OCI-LY7 (cell line): ENCODE measurements around the gene CAMK1G. TPM values are rescaled to one million over a fixed set of nuclear protein-coding genes. Genes with fewer than 3 reads are reported as not detected.

ENCODE experiments used
- BruUV-seq: library from RNA; stranded (reverse); fragments of 400-500 nt; replicated peaks from 2 replicates; lab custom pipeline; 2021; lab: Mats Ljungman, UMichigan
- CTCF ChIA-PET: fragments of 300-600 bp; sonication (Branson Sonifier 250); formaldehyde crosslinking; loops from one replicate; lab custom pipeline; 2022; ENCODE audit warnings: antibody characterized with exemption; ENCODE audit not compliant: unreplicated experiment; lab: Charles Lee
- POLR2A ChIA-PET: fragments of 300-600 bp; sonication (Branson Sonifier 250); formaldehyde crosslinking; loops from one replicate; lab custom pipeline; 2022; ENCODE audit warnings: antibody characterized with exemption; lab: Charles Lee
- DNase-seq: peaks from one replicate; pipeline ENCODE4 v3.0.0-alpha.2; 2015; ENCODE audit warnings: low spot score
- H2AFZ ChIP-seq: fragments of 200-600 bp; sonication (generic), shearing (Covaris generic); 2 replicates; pipeline ENCODE4 v1.6.1; 2014; ENCODE audit warnings: mild to moderate bottlenecking, antibody characterized with exemption, low read length, moderate library complexity
- H3K27ac ChIP-seq: fragments of 200-600 bp; sonication (generic); 2 replicates; pipeline ENCODE4 v1.5.1; 2014; ENCODE audit warnings: mixed run types, low read depth, mild to moderate bottlenecking, moderate library complexity, low read length, inconsistent platforms; ENCODE audit not compliant: poor library complexity, severe bottlenecking
- H3K36me3 ChIP-seq: fragments of 200-600 bp; sonication (generic); 2 replicates; pipeline ENCODE4 v1.6.1; 2014; ENCODE audit warnings: mild to moderate bottlenecking, antibody characterized with exemption, low read length, moderate library complexity, mixed read lengths; ENCODE audit not compliant: insufficient read depth
- H3K4me1 ChIP-seq: fragments of 200-600 bp; sonication (generic); 2 replicates; pipeline ENCODE4 v1.5.1; 2014; ENCODE audit warnings: mild to moderate bottlenecking, low read length; ENCODE audit not compliant: insufficient read depth, poor library complexity, severe bottlenecking
- H3K4me2 ChIP-seq: fragments of 200-600 bp; sonication (generic); 2 replicates; pipeline ENCODE4 v1.6.1; 2014; ENCODE audit warnings: mild to moderate bottlenecking, low read length
- H3K4me3 ChIP-seq: fragments of 200-600 bp; sonication (generic); 2 replicates; pipeline ENCODE4 v1.5.1; 2014; ENCODE audit warnings: mild to moderate bottlenecking, low read depth, low read length; ENCODE audit not compliant: poor library complexity, severe bottlenecking
- H3K79me2 ChIP-seq: fragments of 200-600 bp; sonication (generic); 2 replicates; pipeline ENCODE4 v1.6.1; 2016; ENCODE audit warnings: low read depth, mild to moderate bottlenecking, low read length, moderate library complexity, mixed read lengths; ENCODE audit not compliant: insufficient read depth
- H3K9me2 ChIP-seq: fragments of 200-600 bp; sonication (generic); 2 replicates; pipeline ENCODE4 v1.6.1; 2016; ENCODE audit warnings: mild to moderate bottlenecking, low read length, mixed read lengths; ENCODE audit not compliant: insufficient read depth
- H3K9me3 ChIP-seq: fragments of 200-600 bp; sonication (generic); 2 replicates; pipeline ENCODE4 v1.6.1; 2014; ENCODE audit warnings: mild to moderate bottlenecking, mixed run types, low read length, mixed read lengths
- H4K20me1 ChIP-seq: fragments of 200-600 bp; sonication (generic); 2 replicates; pipeline ENCODE4 v1.6.1; 2014; ENCODE audit warnings: mild to moderate bottlenecking, antibody characterized with exemption, low read length, moderate library complexity, mixed read lengths; ENCODE audit not compliant: insufficient read depth
- CTCF ChIP-seq: fragments of 200-600 bp; sonication (generic); conservative IDR thresholded peaks from 2 replicates; pipeline ENCODE4 v1.5.1; 2014; ENCODE audit warnings: mild to moderate bottlenecking, antibody characterized with exemption, low read length, moderate library complexity, mixed read lengths
- EZH2phosphoT487 ChIP-seq: fragments of 200-600 bp; sonication (generic); IDR thresholded peaks from 2 replicates; pipeline ENCODE4 v1.6.1; 2018; ENCODE audit warnings: low read depth, borderline replicate concordance, mild to moderate bottlenecking, mixed run types, antibody characterized with exemption, low read length, moderate library complexity, mixed read lengths
- intact Hi-C: fragments of 100-400 bp; cut with micrococcal nuclease; formaldehyde crosslinking; loops from one replicate; pipeline ENCODE4 v1.10.0; 2022; ENCODE audit not compliant: unreplicated experiment
- total RNA-seq, 2 experiments: library from RNA; depleted of rRNA in 1 of 2; stranded (reverse); fragments of >200 nt in 1 of 2; shearing (Covaris generic) in 1 of 2; gene quantifications; 2 replicates each; pipeline ENCODE4 v1.2.3, GENCODE V29; 2014 to 2022

Gene CAMK1G
- total RNA-seq, 2 experiments from 2014 or later = not detected

- Histone ChIP-seq H3K79me2 (no peaks in the 10 kb centered on the region), H2AFZ (no peak overlapping the region), H3K4me2 (no peak overlapping the region), H3K9me2 (no peaks in the 10 kb centered on the region), H3K4me3 (no peak overlapping the region), H3K4me1 (no peaks in the 10 kb centered on the region), H3K9me3 (no peaks in the 10 kb centered on the region), H3K27ac (no peak overlapping the region), H4K20me1 (no peaks in the 10 kb centered on the region), H3K36me3 (no peaks in the 10 kb centered on the region)
- TF ChIP-seq EZH2phosphoT487 (no peak), CTCF (peak; percentile 84)
- ChIA-PET POLR2A (no interaction called here), CTCF (interaction anchor here (0.6 kb wide), 1 partner anchor 20 kb away, joined by 3 read pairs; no protein-coding TSS in a partner anchor)
- intact Hi-C loops = loop anchor here (5.0 kb wide), 1 partner anchor 50 kb away; no protein-coding TSS in a partner anchor
- no TSS peak for BruUV-seq
- DNase-seq = peak; percentile 53
These were observed 44.2 kb downstream of the CAMK1G start for GRCh38 chr1:209627732-209628196.

- H3K4me1 ChIP-seq = no peaks in the 10 kb centered on the region
- H3K4me3 ChIP-seq = no peak overlapping the region
- no peaks in the 10 kb centered on the region for H3K9me3 ChIP-seq
- TF ChIP-seq EZH2phosphoT487 (no peak), CTCF (no peak)
- no peaks in the 10 kb centered on the region for H3K9me2 ChIP-seq
- H2AFZ ChIP-seq = no peak overlapping the region
- H3K79me2 ChIP-seq = no peaks in the 10 kb centered on the region
- no TSS peak for BruUV-seq
- no peak overlapping the region for H3K27ac ChIP-seq
- H3K4me2 ChIP-seq = no peak overlapping the region
- POLR2A ChIA-PET = no interaction called here
- H3K36me3 ChIP-seq = no peaks in the 10 kb centered on the region
- no peak for DNase-seq
- CTCF ChIA-PET = no interaction called here
- no peaks in the 10 kb centered on the region for H4K20me1 ChIP-seq
- intact Hi-C loops = loop anchor here (5.0 kb wide), 1 partner anchor 51 kb away; no protein-coding TSS in a partner anchor
These were observed 45.2 kb downstream of the CAMK1G start for GRCh38 chr1:209628618-209629299.
